GM06990 (cell line): ENCODE results near the gene APOM.

Experiments
- DNase-seq: peaks from one replicate; pipeline ENCODE4 v3.0.0-alpha.2; 2011; ENCODE audit not compliant: insufficient read length; ENCODE audit errors: extremely low read depth
- H3K27me3 ChIP-seq: replicated peaks from 2 replicates; pipeline ENCODE4 v1.6.0; 2011; ENCODE audit warnings: low read length; ENCODE audit not compliant: control insufficient read depth, insufficient read depth
- H3K36me3 ChIP-seq: 2 replicates; pipeline ENCODE4 v1.5.1; 2011; ENCODE audit warnings: low read length; ENCODE audit not compliant: control insufficient read depth, insufficient read depth
- H3K4me3 ChIP-seq: replicated peaks from 2 replicates; pipeline ENCODE4 v1.5.1; 2011; ENCODE audit warnings: low read depth, mild to moderate bottlenecking, control low read depth, low read length
- TF ChIP-seq, protein P1 (sequence below): IDR thresholded peaks from 2 replicates; pipeline ENCODE4 v1.5.1; 2011; ENCODE audit warnings: low read length, control low read depth, mild to moderate bottlenecking, inconsistent platforms; ENCODE audit not compliant: insufficient read depth, poor library complexity, severe bottlenecking

Gene APOM

GRCh38 chr6:31701666-31702404, 46.1 kb downstream of the APOM start:
- peaks cover 2% of the 10 kb centered on the region for H3K36me3 ChIP-seq
- TF ChIP-seq, protein P1, sequence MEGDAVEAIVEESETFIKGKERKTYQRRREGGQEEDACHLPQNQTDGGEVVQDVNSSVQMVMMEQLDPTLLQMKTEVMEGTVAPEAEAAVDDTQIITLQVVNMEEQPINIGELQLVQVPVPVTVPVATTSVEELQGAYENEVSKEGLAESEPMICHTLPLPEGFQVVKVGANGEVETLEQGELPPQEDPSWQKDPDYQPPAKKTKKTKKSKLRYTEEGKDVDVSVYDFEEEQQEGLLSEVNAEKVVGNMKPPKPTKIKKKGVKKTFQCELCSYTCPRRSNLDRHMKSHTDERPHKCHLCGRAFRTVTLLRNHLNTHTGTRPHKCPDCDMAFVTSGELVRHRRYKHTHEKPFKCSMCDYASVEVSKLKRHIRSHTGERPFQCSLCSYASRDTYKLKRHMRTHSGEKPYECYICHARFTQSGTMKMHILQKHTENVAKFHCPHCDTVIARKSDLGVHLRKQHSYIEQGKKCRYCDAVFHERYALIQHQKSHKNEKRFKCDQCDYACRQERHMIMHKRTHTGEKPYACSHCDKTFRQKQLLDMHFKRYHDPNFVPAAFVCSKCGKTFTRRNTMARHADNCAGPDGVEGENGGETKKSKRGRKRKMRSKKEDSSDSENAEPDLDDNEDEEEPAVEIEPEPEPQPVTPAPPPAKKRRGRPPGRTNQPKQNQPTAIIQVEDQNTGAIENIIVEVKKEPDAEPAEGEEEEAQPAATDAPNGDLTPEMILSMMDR: no peak
- DNase-seq: no peak
- H3K4me3 ChIP-seq: peak overlapping the region; percentile 94
- H3K27me3 ChIP-seq: no peaks in the 10 kb centered on the region

GRCh38 chr6:31702405-31702818, 46.7 kb downstream of the APOM start:
- Histone ChIP-seq H3K27me3 (no peaks in the 10 kb centered on the region), H3K4me3 (peak overlapping the region; percentile 94), H3K36me3 (peaks cover 1% of the 10 kb centered on the region)
- TF ChIP-seq, protein P1: no peak
- DNase-seq: no peak

DNA sequence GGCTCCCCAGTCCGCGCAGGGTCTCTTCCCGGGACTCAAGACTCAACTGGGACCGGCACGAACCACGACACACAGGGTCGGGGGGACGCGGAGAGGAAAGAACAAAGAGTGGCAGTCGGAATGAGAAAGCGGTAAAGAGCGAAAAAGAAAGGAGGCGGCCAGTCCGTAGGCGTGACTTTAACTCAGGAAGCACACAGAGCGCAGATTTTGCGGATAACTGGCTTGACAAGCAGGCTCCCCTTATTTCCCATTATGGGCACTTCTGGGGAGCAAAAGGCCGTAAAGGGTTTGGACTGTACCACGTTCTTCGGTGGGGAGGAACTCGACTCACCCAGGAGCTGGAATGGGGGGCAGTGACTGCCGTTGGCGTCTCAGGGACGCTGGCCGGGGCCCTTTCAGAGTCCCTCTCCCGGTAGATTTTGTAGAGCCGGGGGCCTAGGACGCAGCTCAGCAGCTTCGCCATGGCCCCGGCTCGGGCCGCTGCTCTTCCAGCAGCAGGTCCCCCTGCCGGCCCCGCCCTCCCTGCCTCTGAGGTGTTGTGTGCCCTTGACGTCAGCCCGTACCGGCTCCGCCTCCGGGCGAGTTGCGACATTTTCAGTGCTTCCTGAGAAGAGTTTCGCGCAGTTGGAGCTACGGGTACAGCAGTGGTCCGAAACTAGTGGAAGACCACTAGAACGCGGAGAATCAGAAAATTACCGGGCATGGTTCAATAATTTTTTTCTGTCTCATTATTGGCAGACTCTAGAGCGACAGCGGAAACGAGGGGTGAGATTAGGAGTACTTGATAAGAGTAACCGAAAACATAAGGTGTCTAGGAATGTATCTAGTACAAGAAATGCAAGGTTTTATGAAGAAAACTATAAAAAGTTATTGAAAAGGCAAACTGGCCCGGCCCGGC, 47.4 kb downstream of the APOM start, which contains the start of gene ABHD16A:
Gene ABHD16A, minus strand, starts transcription at position 506 of the 898 bp plus-strand sequence. Its CDS starts 43 bp downstream, at position 463.
- TF ChIP-seq, protein P1: no peak
- DNase-seq: peak; percentile 98
- peaks cover 1% of the 10 kb centered on the region for H3K36me3 ChIP-seq
- H3K4me3 ChIP-seq: peak within 1 kb of the TSS; percentile 94
- H3K27me3 ChIP-seq: no peaks in the 10 kb centered on the region

DNA sequence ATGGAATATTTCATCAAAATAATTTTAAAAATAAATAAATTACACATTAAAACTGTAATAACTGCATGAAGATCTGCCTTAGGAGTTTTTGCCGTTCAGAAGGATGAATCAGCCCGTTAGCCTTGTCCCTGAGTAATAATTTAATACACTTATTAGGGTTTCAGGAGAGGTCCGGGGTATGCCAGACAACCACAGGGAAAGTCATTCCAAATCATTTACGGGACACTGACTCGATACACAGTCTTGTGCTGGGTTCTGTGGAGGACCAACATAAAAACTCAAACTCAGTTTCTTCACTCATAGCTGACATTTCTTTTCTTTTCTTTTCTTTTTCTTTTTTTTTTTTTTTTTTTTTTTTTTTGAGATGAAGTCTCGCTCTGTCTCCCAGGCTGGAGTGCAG, 50.2 kb downstream of the APOM start:
- H3K27me3 ChIP-seq: no peaks in the 10 kb centered on the region
- DNase-seq: no peak
- TF ChIP-seq, protein P1: no peak
- H3K4me3 ChIP-seq: no peak overlapping the region
- H3K36me3 ChIP-seq: no peaks in the 10 kb centered on the region

DNA sequence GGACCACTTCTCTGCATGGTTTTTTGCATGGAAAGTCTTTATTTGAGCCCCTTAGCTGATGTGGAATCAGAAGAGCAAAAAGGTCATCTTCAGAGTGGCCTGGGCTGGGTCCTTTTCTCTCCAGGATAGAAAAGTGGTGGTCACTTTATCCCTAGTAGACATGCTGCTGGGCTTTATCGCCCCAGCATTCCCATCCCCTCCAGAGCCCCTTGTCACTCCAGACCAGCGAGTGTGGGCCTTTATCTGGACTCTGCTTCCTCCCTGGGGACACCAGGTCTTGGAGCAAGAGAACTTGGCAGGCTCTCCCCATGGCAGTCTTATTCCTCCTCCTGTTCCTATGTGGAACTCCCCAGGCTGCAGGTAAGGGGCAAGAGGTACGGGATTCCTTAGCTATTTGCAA, 50.9 kb downstream of the APOM start, which contains the start of gene LY6G6F:
Gene LY6G6F, plus strand, starts transcription at position 268 of the 400 bp plus-strand sequence. Its CDS starts 41 bp downstream, at position 309.
- H3K4me3 ChIP-seq: no peak within 1 kb of the TSS
- no peaks in the 10 kb centered on the region for H3K36me3 ChIP-seq
- no peaks in the 10 kb centered on the region for H3K27me3 ChIP-seq
- DNase-seq: no peak
- TF ChIP-seq, protein P1: no peak
